Right lobe of liver (tissue), 4 donors: ENCODE results near the gene KCNMA1.

Source experiments
- POLR2A ChIP-seq: fragments of 450-650 bp; IDR thresholded peaks from one replicate; pipeline ENCODE4 v1.6.1; 2017; ENCODE audit warnings: antibody characterized with exemption, mild to moderate bottlenecking
- TF ChIP-seq, protein P1 (sequence below), 4 donors: fragments of 200-600 bp in 3 of 4; fragments of 450-650 bp in 1 of 4; IDR thresholded peaks; one replicate each; pipeline versions ENCODE4 v1.5.1 to v1.8.0; 2016 to 2022; ENCODE audit warnings: antibody characterized with exemption in 4 of 4, mild to moderate bottlenecking in 2 of 4
- donor health status: DM: no; HTN: no; CAD: no.
- donor health status: DM: no; HTN: no; CAD: no.
- donor health status: DM: no; HTN: yes; CAD: no.

DNA sequence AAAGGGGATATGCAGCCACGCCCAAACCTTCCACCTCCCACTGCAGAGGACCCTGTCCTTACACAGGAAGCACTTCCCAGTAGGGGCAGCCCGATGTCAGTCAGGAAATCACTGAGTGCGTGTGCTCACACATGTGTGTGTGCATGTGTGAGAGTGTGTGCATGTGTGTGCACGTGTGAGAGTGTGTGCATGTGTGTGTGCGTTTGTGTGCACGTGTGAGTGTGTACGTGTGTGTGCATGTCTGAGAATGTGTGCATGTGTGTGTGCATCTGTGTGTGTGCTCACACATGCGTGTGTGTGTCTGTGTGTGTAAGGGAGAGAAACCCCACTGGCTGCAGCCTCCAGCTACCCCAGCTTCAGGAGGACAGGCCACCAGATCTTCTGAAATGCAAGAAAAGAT, 229.3 kb downstream of the KCNMA1 start:
- TF ChIP-seq, protein P1, sequence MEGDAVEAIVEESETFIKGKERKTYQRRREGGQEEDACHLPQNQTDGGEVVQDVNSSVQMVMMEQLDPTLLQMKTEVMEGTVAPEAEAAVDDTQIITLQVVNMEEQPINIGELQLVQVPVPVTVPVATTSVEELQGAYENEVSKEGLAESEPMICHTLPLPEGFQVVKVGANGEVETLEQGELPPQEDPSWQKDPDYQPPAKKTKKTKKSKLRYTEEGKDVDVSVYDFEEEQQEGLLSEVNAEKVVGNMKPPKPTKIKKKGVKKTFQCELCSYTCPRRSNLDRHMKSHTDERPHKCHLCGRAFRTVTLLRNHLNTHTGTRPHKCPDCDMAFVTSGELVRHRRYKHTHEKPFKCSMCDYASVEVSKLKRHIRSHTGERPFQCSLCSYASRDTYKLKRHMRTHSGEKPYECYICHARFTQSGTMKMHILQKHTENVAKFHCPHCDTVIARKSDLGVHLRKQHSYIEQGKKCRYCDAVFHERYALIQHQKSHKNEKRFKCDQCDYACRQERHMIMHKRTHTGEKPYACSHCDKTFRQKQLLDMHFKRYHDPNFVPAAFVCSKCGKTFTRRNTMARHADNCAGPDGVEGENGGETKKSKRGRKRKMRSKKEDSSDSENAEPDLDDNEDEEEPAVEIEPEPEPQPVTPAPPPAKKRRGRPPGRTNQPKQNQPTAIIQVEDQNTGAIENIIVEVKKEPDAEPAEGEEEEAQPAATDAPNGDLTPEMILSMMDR (IDR thresholded peaks at IDR 0.05), result no peak
- no peak for TF ChIP-seq POLR2A
